CD1c-positive myeloid dendritic cell (primary cell): ENCODE results near the gene SDCCAG8.

ENCODE experiments used
- DNase-seq: peaks from one replicate; pipeline ENCODE4 v3.0.0-alpha.2; 2016; ENCODE audit errors: extremely low spot score

SDCCAG8 gene

GRCh38 chr1:243501002-243501401 lies 245.2 kb downstream of the SDCCAG8 start:
- DNase-seq: no peak

- DNase-seq: no peak
These were observed 247.3 kb downstream of the SDCCAG8 start for GRCh38 chr1:243503155-243503554.

GRCh38 chr1:243505986-243506689 lies 250.3 kb downstream of the SDCCAG8 start:
- no peak for DNase-seq

GRCh38 chr1:243507001-243507671 lies 251.3 kb downstream of the SDCCAG8 start:
- DNase-seq: no peak

GRCh38 chr1:243507672-243508302 lies 251.9 kb downstream of the SDCCAG8 start:
- no peak for DNase-seq

- DNase-seq: peak; percentile 10
These were observed 252.5 kb downstream of the SDCCAG8 start for GRCh38 chr1:243508303-243508713.

- DNase-seq: no peak
These were observed 253.1 kb downstream of the SDCCAG8 start for GRCh38 chr1:243508943-243509342.

- DNase-seq: no peak
These were observed 255.1 kb downstream of the SDCCAG8 start for GRCh38 chr1:243510928-243511327.

- no peak for DNase-seq
These were observed 258.1 kb downstream of the SDCCAG8 start for GRCh38 chr1:243513726-243514491.

- DNase-seq: no peak
These were observed 259.1 kb downstream of the SDCCAG8 start for GRCh38 chr1:243514927-243515326.

GRCh38 chr1:243520831-243521230 lies 265.0 kb downstream of the SDCCAG8 start:
- DNase-seq: no peak

- DNase-seq: no peak
These were observed 267.9 kb downstream of the SDCCAG8 start for GRCh38 chr1:243523766-243524165.

GRCh38 chr1:243525085-243525487 lies 269.2 kb downstream of the SDCCAG8 start:
- no peak for DNase-seq

GRCh38 chr1:243526180-243526579 lies 270.3 kb downstream of the SDCCAG8 start:
- no peak for DNase-seq

- DNase-seq: no peak
These were observed 272.7 kb downstream of the SDCCAG8 start for GRCh38 chr1:243528459-243529121.

GRCh38 chr1:243529512-243529911 lies 273.7 kb downstream of the SDCCAG8 start:
- DNase-seq: no peak

GRCh38 chr1:243535014-243535413 lies 279.2 kb downstream of the SDCCAG8 start:
- no peak for DNase-seq

- no peak for DNase-seq
These were observed 283.8 kb downstream of the SDCCAG8 start for GRCh38 chr1:243539636-243540035.

- DNase-seq: no peak
These were observed 287.0 kb downstream of the SDCCAG8 start for GRCh38 chr1:243542739-243543415.

- no peak for DNase-seq
These were observed 287.7 kb downstream of the SDCCAG8 start for GRCh38 chr1:243543501-243543900.

- no peak for DNase-seq
These were observed 290.6 kb downstream of the SDCCAG8 start for GRCh38 chr1:243546457-243546856.
